VCaP (cell line): Measurements from ENCODE around the gene FGF19.

ENCODE experiments used
- H3K27ac ChIP-seq: fragments of 450-650 bp; 2 replicates; pipeline ENCODE4 v1.5.1; 2017
- TF ChIP-seq, protein P1 (sequence below): fragments of 450-650 bp; conservative IDR thresholded peaks from 2 replicates; pipeline ENCODE4 v1.5.1; 2017; ENCODE audit warnings: mild to moderate bottlenecking, moderate library complexity

FGF19 gene

DNA sequence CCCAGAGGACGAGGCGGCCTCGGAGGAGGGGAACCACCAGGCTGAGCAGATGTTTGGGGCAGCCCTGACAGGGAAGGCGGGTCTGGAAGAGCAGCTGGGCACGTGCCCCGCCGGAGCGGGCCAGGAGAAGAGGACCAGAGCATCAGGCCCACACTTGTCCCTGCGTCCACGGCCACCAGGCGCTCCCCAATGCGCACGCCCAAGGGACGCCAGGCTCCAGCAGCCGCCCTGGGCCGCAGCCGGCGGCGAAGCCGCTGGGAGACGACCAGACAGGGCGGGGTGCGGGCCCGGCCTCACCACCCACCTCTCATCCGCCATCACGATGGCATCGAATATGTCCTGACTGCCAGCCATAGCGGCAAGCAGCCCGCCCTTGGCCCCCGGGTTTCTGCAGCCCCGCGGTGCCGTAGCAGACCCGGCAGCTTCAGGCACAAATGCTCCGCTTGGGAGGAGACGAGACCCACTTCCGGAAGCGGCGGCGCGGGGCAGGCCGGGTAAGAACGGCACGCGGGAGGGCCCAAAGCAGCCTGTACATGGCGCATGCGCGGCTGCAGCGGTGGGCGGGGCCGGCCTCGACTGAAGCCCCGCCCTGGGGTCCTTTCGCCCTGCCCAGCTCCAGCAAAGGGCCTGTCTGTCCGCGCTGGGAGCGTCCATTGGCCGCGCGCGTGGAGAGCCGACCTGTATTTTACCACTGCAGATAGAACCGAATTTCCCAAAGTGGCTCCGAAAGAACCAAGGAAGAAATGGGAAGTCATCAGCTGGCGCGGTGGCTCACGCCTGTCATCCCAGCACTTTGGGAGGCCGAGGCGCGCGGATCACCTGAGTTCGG lies 28.7 kb downstream of the FGF19 start, which contains the start of gene LTO1:
Gene LTO1, minus strand, starts transcription at position 468 of the 829 bp plus-strand sequence. Its CDS starts 114 bp downstream, at position 354.
- peak within 1 kb of the TSS; percentile 87 for H3K27ac ChIP-seq

DNA sequence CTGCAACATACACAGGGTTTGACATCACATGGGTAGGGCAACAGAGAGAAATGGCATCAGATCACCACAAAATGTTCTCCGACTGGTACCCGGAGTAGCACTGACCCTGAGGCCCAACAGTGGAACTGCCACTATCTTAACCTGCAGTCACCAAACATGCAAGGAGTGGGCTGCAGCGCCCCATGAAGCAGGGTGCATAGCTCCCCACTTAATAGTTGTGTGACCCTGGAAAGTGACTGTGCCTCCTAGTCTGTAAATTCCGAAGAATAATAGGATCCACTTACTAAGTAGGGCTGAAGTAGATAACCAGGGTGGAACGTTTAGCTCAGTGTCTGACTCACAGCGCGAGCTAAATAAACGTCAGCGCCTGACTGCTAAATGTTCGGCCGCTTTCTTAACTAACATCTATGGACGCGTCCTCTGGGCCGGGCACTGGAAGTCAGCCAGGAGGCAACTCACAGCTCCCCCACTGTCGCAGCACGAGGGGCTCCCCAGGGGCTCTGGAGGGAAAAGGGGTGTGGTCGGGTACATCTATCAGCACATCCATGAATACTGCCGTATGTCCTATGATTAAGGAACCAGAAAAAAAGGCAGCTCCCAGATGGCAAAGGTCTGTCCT lies 29.4 kb downstream of the FGF19 start:
- TF ChIP-seq, protein P1, sequence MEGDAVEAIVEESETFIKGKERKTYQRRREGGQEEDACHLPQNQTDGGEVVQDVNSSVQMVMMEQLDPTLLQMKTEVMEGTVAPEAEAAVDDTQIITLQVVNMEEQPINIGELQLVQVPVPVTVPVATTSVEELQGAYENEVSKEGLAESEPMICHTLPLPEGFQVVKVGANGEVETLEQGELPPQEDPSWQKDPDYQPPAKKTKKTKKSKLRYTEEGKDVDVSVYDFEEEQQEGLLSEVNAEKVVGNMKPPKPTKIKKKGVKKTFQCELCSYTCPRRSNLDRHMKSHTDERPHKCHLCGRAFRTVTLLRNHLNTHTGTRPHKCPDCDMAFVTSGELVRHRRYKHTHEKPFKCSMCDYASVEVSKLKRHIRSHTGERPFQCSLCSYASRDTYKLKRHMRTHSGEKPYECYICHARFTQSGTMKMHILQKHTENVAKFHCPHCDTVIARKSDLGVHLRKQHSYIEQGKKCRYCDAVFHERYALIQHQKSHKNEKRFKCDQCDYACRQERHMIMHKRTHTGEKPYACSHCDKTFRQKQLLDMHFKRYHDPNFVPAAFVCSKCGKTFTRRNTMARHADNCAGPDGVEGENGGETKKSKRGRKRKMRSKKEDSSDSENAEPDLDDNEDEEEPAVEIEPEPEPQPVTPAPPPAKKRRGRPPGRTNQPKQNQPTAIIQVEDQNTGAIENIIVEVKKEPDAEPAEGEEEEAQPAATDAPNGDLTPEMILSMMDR = no peak
- peak overlapping the region; percentile 87 for H3K27ac ChIP-seq

More for the DNA sequence above, 28.7 kb downstream of the FGF19 start, which contains the start of gene LTO1:
- TF ChIP-seq, protein P1 = no peak

DNA sequence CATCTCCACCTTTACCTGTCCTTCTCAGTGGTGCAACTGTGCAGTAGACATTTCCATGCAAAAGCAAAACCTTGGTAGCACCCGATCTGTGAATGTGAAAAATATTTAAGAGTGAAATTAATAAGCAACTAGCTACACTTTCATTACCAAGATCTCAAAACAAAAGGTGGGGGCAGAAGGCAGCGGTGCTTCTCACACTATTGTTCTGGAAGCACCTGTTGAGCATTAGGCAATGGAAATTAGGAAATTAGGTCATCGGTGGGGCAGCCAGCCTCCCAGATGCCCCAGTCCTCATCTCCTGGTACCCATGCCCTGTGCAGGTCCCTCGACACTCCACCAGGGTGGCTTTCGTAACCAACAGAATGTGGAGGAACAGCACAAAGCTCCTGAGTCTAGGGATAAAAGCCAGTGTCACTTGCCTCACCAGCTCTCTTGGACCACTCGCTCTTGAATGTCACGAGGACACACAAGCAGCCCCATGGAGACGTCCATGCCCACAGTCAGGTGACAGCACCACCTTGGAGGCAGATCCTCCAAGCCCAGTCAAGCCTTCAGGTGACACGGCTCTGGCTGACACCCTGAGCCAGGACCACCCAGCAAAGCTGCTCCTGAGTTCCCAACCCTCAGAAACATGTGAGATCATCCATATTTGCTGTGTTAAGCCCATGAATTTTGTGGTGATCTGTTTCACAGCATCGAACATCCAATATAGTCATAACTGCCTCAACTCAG lies 31.9 kb downstream of the FGF19 start:
- no peak overlapping the region for H3K27ac ChIP-seq
- TF ChIP-seq, protein P1 = no peak

DNA sequence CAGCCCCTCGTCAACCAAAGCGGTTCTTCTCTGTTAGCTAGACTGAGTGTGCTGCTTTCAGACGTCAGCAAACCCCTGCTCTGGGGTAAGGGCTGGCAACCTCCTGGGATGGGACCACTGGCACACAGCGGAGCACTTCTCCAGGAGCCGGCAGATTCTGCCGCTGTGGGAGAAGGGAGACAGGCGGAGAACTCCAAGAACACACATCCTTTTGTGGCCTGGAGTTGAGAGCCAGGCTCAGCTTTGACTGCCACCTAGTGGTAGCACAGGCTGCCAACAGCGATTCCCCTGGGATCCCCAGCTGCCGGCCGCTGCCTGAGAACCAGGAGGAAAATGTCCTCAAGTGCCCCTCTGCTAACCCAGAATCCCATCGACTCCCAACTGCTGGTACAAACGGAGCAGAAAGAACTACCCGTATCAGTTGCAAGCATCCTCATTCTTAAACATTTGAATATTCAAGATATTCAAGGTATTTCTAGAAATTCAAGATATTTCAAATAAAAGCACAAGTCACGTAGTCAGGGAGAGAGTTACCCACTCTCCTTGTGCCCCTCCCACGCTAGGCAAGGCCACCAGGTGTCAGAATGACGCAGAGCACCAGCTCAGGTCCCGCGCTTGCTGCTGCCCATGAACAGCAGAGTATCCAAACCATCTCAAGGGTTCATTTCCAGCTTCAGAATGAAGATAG lies 33.5 kb downstream of the FGF19 start:
- H3K27ac ChIP-seq = peak overlapping the region; percentile 39
- TF ChIP-seq, protein P1 = peak; percentile 99

DNA sequence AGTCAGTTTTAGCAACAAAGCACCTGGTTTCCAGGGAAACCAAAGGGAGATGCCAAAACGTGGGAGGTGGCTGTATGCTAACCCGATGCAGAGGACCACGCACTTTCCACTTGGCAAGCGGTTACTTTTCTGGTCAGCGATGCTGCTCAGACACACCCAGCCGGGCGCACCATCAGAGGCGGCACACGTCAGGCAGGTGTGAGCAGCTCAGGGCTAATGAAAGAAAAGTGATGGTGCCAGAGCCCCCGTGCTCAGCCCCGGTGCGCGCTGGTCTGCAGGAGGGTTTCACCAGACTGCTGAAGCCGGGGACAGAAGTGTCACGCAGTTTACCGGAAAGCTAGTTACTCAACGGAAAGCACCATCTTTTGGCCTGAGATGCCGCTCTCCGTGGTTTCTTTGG lies 34.3 kb downstream of the FGF19 start:
- peak overlapping the region; percentile 39; the same call in 1 of the 2 replicates for H3K27ac ChIP-seq
- TF ChIP-seq, protein P1 = no peak

DNA sequence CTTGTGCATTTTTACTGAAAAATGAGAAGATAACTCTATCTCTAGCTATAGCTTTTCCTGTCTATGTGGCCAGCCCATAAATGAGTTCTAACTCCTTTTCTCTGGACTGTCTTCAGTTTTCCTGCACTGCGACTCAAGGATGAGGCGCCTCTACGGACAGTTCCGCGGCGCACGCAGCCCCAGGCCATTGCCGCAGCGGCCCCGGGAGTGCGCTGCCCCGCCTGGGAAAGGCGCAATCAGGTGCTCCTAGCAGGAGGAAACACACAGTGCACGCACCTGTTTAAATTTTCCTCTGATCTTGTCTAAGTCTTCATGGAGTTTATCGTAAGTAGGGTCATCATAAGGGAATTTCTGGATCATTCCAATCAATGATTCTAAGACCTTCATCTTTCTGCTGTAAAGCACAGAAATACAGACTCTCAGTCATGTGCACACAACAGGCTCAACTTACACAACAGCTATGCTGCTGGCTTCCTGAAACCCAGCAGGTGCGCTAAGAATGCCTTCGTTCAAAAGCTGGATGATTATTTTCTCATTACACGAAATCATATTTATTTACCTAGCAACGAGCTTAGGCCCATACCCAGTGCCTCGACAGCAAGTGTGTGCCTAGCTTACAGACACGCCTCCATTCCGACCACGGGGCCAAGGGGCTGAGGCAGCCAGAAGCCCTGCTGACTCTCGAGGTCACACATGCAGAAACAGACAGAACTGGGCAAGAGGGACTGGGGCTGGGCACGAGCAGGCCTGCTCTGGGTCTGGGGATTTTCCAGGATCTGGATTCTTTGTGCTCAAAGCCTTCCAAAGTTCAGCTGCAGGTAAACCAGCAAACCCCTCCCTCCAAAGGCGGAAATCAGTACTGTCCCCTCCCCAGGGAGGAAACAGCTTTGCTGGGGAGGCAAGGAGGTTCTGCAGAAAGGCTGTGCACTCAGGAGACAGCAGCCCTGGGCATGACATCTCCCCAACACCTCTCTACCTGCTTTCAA lies 35.9 kb downstream of the FGF19 start:
- H3K27ac ChIP-seq = no peak overlapping the region
- TF ChIP-seq, protein P1 = no peak
